ENCODE results near the gene PCNX2. TPM values are rescaled to one million over a fixed set of nuclear protein-coding genes. Genes with fewer than 3 reads are reported as not detected.

Gene PCNX2
- total RNA-seq, 1 donor from 2014 or later: 33.6 TPM

- Mint-ChIP-seq H3K4me3 (ENCODE audit: low read depth) (no peak overlapping the region), H3K27me3 (no peaks in the 10 kb centered on the region), H3K27ac (no peak overlapping the region), H3K4me1 (ENCODE audit: low read depth) (peaks cover 13% of the 10 kb centered on the region), H3K9me3 (ENCODE audit: low read depth) (no peaks in the 10 kb centered on the region), H3K36me3 (ENCODE audit: insufficient read depth) (peaks cover 17% of the 10 kb centered on the region)
- TF ChIP-seq, protein P1, sequence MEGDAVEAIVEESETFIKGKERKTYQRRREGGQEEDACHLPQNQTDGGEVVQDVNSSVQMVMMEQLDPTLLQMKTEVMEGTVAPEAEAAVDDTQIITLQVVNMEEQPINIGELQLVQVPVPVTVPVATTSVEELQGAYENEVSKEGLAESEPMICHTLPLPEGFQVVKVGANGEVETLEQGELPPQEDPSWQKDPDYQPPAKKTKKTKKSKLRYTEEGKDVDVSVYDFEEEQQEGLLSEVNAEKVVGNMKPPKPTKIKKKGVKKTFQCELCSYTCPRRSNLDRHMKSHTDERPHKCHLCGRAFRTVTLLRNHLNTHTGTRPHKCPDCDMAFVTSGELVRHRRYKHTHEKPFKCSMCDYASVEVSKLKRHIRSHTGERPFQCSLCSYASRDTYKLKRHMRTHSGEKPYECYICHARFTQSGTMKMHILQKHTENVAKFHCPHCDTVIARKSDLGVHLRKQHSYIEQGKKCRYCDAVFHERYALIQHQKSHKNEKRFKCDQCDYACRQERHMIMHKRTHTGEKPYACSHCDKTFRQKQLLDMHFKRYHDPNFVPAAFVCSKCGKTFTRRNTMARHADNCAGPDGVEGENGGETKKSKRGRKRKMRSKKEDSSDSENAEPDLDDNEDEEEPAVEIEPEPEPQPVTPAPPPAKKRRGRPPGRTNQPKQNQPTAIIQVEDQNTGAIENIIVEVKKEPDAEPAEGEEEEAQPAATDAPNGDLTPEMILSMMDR (IDR thresholded peaks at IDR 0.05; ENCODE audit: unreplicated experiment): no peak
- no peak for DNase-seq (ENCODE audit: low spot score, unreplicated experiment)
Measured at GRCh38 chr1:233211595-233211994, 83.9 kb downstream of the PCNX2 start.

GRCh38 chr1:233211106-233211505 lies 84.4 kb downstream of the PCNX2 start:
- no peaks in the 10 kb centered on the region for H3K27me3 Mint-ChIP-seq
- H3K4me1 Mint-ChIP-seq (ENCODE audit: low read depth): peaks cover 11% of the 10 kb centered on the region
- TF ChIP-seq, protein P1 (IDR thresholded peaks at IDR 0.05; ENCODE audit: unreplicated experiment): no peak
- DNase-seq (ENCODE audit: low spot score, unreplicated experiment): no peak
- no peak overlapping the region for H3K27ac Mint-ChIP-seq
- peaks cover 22% of the 10 kb centered on the region for H3K36me3 Mint-ChIP-seq (ENCODE audit: insufficient read depth)
- H3K4me3 Mint-ChIP-seq (ENCODE audit: low read depth): no peak overlapping the region
- no peaks in the 10 kb centered on the region for H3K9me3 Mint-ChIP-seq (ENCODE audit: low read depth)

DNA sequence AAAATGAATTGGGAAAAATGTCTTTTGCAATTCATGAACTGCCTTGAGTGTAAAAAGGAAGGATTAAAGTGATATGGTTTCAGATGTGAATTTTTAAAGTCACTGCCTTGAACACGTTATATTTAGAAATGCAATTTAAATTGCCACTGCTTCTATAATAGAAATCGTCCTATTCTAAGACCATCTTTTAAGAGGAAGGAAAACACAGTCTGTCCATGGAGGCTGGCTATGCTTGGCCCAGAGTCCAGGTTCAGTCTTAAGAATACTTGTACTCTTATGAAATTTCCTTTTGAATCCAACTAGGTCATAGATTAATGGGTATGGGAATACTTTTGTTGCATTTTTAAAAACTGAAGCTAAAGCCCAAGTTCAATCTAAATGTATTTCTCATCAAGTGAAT lies 86.0 kb downstream of the PCNX2 start:
- Mint-ChIP-seq H3K36me3 (ENCODE audit: insufficient read depth) (peaks cover 21% of the 10 kb centered on the region), H3K4me3 (ENCODE audit: low read depth) (no peak overlapping the region), H3K27me3 (no peaks in the 10 kb centered on the region), H3K4me1 (ENCODE audit: low read depth) (peaks cover 1% of the 10 kb centered on the region), H3K27ac (no peak overlapping the region), H3K9me3 (ENCODE audit: low read depth) (no peaks in the 10 kb centered on the region)
- TF ChIP-seq, protein P1 (IDR thresholded peaks at IDR 0.05; ENCODE audit: unreplicated experiment): no peak
- DNase-seq (ENCODE audit: low spot score, unreplicated experiment): no peak

DNA sequence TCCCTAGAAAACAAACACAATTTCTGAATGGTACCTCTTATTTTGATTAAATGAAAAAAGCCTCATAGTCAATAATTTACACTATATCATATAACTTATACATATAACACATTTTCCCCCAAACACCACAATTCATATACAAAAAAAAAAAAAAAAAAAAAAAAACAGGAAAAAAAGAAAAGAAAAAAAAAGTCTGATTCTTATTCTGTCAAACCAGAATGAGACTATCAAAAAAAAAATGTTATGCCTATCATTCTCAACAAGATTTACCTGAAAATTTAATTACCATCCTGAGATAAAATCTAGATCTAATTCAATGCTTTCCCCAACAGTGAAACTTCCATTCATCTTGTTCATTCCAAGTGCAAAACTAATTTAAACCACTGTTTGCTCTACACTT lies 86.8 kb downstream of the PCNX2 start:
- H3K4me1 Mint-ChIP-seq (ENCODE audit: low read depth): peaks cover 1% of the 10 kb centered on the region
- no peaks in the 10 kb centered on the region for H3K9me3 Mint-ChIP-seq (ENCODE audit: low read depth)
- H3K4me3 Mint-ChIP-seq (ENCODE audit: low read depth): no peak overlapping the region
- H3K27ac Mint-ChIP-seq: no peak overlapping the region
- H3K36me3 Mint-ChIP-seq (ENCODE audit: insufficient read depth): peaks cover 21% of the 10 kb centered on the region
- TF ChIP-seq, protein P1 (IDR thresholded peaks at IDR 0.05; ENCODE audit: unreplicated experiment): no peak
- DNase-seq (ENCODE audit: low spot score, unreplicated experiment): no peak
- H3K27me3 Mint-ChIP-seq: no peaks in the 10 kb centered on the region

DNA sequence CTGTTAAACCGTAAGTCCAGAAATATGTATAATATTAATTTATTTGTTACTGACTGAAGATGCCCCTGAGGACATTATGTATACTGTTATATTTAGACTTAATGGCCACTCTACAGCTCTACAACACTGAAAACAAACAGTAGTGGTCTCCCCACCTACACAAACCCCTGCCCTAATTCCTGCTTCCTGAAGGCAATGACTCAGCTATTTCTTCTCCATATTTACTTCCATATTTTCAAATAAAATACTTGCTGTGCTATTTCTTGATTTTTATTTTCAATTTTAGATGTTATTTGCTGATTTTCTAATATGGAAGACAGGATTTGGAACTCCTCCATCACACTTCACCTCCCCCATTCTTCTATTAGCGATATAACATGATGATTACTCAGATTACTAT lies 97.6 kb downstream of the PCNX2 start:
- Mint-ChIP-seq H3K4me1 (ENCODE audit: low read depth) (peaks cover 3% of the 10 kb centered on the region), H3K9me3 (ENCODE audit: low read depth) (peaks cover 22% of the 10 kb centered on the region), H3K36me3 (ENCODE audit: insufficient read depth) (peaks cover 53% of the 10 kb centered on the region), H3K4me3 (ENCODE audit: low read depth) (no peak overlapping the region), H3K27me3 (no peaks in the 10 kb centered on the region), H3K27ac (no peak overlapping the region)
- no peak for DNase-seq (ENCODE audit: low spot score, unreplicated experiment)
- TF ChIP-seq, protein P1 (IDR thresholded peaks at IDR 0.05; ENCODE audit: unreplicated experiment): no peak

Data from progenitor cell of endocrine pancreas (in vitro differentiated cells).